Keratinocyte (primary cell): ENCODE measurements around the gene WDR7. TPM values are rescaled to one million over a fixed set of nuclear protein-coding genes. Genes with fewer than 3 reads are reported as not detected.

Source experiments
- DNase-seq: peaks from one replicate; pipeline ENCODE4 v3.0.0-alpha.2; 2011; ENCODE audit warnings: low read depth, missing footprints, low spot score
- FAIRE-seq: peaks from 2 replicates; lab custom pipeline; 2011; peaks lifted over from hg19 to GRCh38; lab: Jason Lieb, UNC
- H2AFZ ChIP-seq: 2 replicates; pipeline ENCODE4 v1.6.0; 2012; ENCODE audit warnings: low read length, control low read depth, inconsistent platforms; ENCODE audit not compliant: control insufficient read depth
- H3K27ac ChIP-seq: 2 replicates; pipeline ENCODE4 v1.5.1; 2011; ENCODE audit warnings: low read length; ENCODE audit not compliant: control insufficient read depth, insufficient read depth
- H3K27me3 ChIP-seq: 3 replicates; pipeline ENCODE4 v1.6.0; 2011; ENCODE audit warnings: low read length; ENCODE audit not compliant: control insufficient read depth, insufficient read depth; ENCODE audit errors: extremely low read depth
- H3K36me3 ChIP-seq, 2 experiments: 2 replicates in 1 of 2; 3 replicates in 1 of 2; pipeline ENCODE4 v1.5.1; 2011; ENCODE audit warnings: low read length in 2 of 2, mild to moderate bottlenecking in 1 of 2; ENCODE audit not compliant: control insufficient read depth in 2 of 2, insufficient read depth in 2 of 2; ENCODE audit errors: extremely low read depth in 1 of 2
- H3K4me1 ChIP-seq: 3 replicates; pipeline ENCODE4 v1.5.1; 2011; ENCODE audit warnings: low read length; ENCODE audit not compliant: control insufficient read depth, insufficient read depth; ENCODE audit errors: extremely low read depth
- H3K4me2 ChIP-seq: 3 replicates; pipeline ENCODE4 v1.6.0; 2011; ENCODE audit warnings: low read depth, low read length; ENCODE audit not compliant: control insufficient read depth, insufficient read depth; ENCODE audit errors: extremely low read depth
- H3K4me3 ChIP-seq, 3 experiments: fragments of 200-600 bp in 1 of 3; sonication (generic) in 1 of 3; 2 replicates in 2 of 3; 3 replicates in 1 of 3; pipeline ENCODE4 v1.5.1; 2011 to 2016; ENCODE audit warnings: low read length in 3 of 3, mild to moderate bottlenecking in 3 of 3, control low read depth in 2 of 3, inconsistent platforms in 1 of 3, low read depth in 1 of 3, mixed read lengths in 1 of 3, mixed run types in 1 of 3, moderate library complexity in 1 of 3; ENCODE audit not compliant: control insufficient read depth in 2 of 3, insufficient read depth in 2 of 3; ENCODE audit errors: extremely low read depth in 1 of 3
- H3K79me2 ChIP-seq: 2 replicates; pipeline ENCODE4 v1.6.0; 2012; ENCODE audit warnings: low read length; ENCODE audit not compliant: control insufficient read depth, insufficient read depth
- H3K9ac ChIP-seq: 3 replicates; pipeline ENCODE4 v1.6.0; 2011; ENCODE audit warnings: low read length; ENCODE audit not compliant: control insufficient read depth, insufficient read depth; ENCODE audit errors: extremely low read depth
- H3K9me1 ChIP-seq: 3 replicates; pipeline ENCODE4 v1.6.0; 2011; ENCODE audit warnings: low read length; ENCODE audit not compliant: control insufficient read depth, insufficient read depth; ENCODE audit errors: extremely low read depth
- H3K9me3 ChIP-seq: 2 replicates; pipeline ENCODE4 v1.5.1; 2012; ENCODE audit warnings: low read depth, low read length; ENCODE audit not compliant: control insufficient read depth
- H4K20me1 ChIP-seq: 3 replicates; pipeline ENCODE4 v1.6.0; 2011; ENCODE audit warnings: low read length; ENCODE audit not compliant: control insufficient read depth, insufficient read depth; ENCODE audit errors: extremely low read depth
- CTCF ChIP-seq, 3 experiments: IDR thresholded peaks in 1 of 3; conservative IDR thresholded peaks in 1 of 3; optimal IDR thresholded peaks in 1 of 3; 2 replicates in 2 of 3; 3 replicates in 1 of 3; pipeline versions ENCODE3 to v1.5.1; 2011; ENCODE audit warnings: low read length in 3 of 3, mild to moderate bottlenecking in 3 of 3, moderate library complexity in 2 of 3, control low read depth in 1 of 3, inconsistent platforms in 1 of 3; ENCODE audit not compliant: insufficient read depth in 2 of 3; ENCODE audit errors: extremely low read depth in 1 of 3
- EZH2 ChIP-seq: IDR thresholded peaks from one replicate; pipeline ENCODE4 v1.6.1; 2012; ENCODE audit warnings: inconsistent platforms, mild to moderate bottlenecking, low read length, moderate library complexity
- dilution Hi-C: fragments of 300-500 bp; cut with MboI; formaldehyde crosslinking; loops from one replicate; pipeline ENCODE4 v1.7.0; 2020; ENCODE audit warnings: low sequenced_read_pairs; ENCODE audit not compliant: extremely low pct_ligation_motif_present
- polyA plus RNA-seq, 5 experiments: library from polyadenylated mRNA; depleted of rRNA in 3 of 5; stranded (reverse) in 3 of 5; stranded (forward) in 1 of 5; unstranded in 1 of 5; fragments of >200 nt; gene quantifications; 1 replicate in 1 of 5; 2 replicates in 3 of 5; 3 replicates in 1 of 5; pipeline versions ENCODE4 v1.2.1 to v1.2.3, GENCODE V29; 2011 to 2012; ENCODE audit warnings: missing spikeins in 2 of 5, low read depth in 1 of 5, low replicate concordance in 1 of 5

Gene WDR7
- polyA plus RNA-seq, 1 donor (not counting 4 experiments of a cell fraction or from before 2014, with no cell fraction given): 6.9 TPM

- Histone ChIP-seq H2AFZ (no peak overlapping the region), H3K79me2 (peaks cover 2% of the 10 kb centered on the region), H3K4me3 (no peak overlapping the region), H3K36me3 (no peaks in the 10 kb centered on the region), H3K27me3 (no peaks in the 10 kb centered on the region), H3K9me3 (no peaks in the 10 kb centered on the region), H3K4me2 (no peak overlapping the region), H3K4me1 (no peaks in the 10 kb centered on the region), H3K9ac (no peak overlapping the region), H3K9me1 (no peaks in the 10 kb centered on the region), H4K20me1 (no peaks in the 10 kb centered on the region), H3K27ac (no peak overlapping the region)
- no peak for DNase-seq
- no peak for FAIRE-seq
- dilution Hi-C loops: no loop called here
- TF ChIP-seq CTCF (optimal IDR thresholded peaks at IDR 0.05 in 1 of 3, IDR thresholded peaks at IDR 0.05 in 1 of 3, conservative IDR thresholded peaks at IDR 0.05 in 1 of 3; ENCODE audit: extremely low read depth in 1 of 3, insufficient read depth in 2 of 3, low read length in 3 of 3): no peak
- TF ChIP-seq EZH2: no peak
These were observed 10.4 kb downstream of the WDR7 start for GRCh38 chr18:56661360-56662062.

- no peaks in the 10 kb centered on the region for H4K20me1 ChIP-seq
- FAIRE-seq: no peak
- no peak for DNase-seq
These were observed 10.9 kb downstream of the WDR7 start for GRCh38 chr18:56662063-56662408.

More at GRCh38 chr18:56662063-56662408, 10.9 kb downstream of the WDR7 start:
- Histone ChIP-seq H3K9ac (no peak overlapping the region), H3K9me1 (no peaks in the 10 kb centered on the region), H3K4me2 (no peak overlapping the region), H3K79me2 (peaks cover 2% of the 10 kb centered on the region), H3K27ac (no peak overlapping the region), H3K27me3 (no peaks in the 10 kb centered on the region), H3K36me3 (no peaks in the 10 kb centered on the region), H3K4me1 (no peaks in the 10 kb centered on the region), H3K4me3 (no peak overlapping the region), H3K9me3 (no peaks in the 10 kb centered on the region), H2AFZ (no peak overlapping the region)
- dilution Hi-C loops: no loop called here
- TF ChIP-seq EZH2 (no peak), CTCF (optimal IDR thresholded peaks at IDR 0.05 in 1 of 3, IDR thresholded peaks at IDR 0.05 in 1 of 3, conservative IDR thresholded peaks at IDR 0.05 in 1 of 3; ENCODE audit: extremely low read depth in 1 of 3, insufficient read depth in 2 of 3, low read length in 3 of 3) (no peak)
